ENCODE results near the gene WSCD2.

DNA sequence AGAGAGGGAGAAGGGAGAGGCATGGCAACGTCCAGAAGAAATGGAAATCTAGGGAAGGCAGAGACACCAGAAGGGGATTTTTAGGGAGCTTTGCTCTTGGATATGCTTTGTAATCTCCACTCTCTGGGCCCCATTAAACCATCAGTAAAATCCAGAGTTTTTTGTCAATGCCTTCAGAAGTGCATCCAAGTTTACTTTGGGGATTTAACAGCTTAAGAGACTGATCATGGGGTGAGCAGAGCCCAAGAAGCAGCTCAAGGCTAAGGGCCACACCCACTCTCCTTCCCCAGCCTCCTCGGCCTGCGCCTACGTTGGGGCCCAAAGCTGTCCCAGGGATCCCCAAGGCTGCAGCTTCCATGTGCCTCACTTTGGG lies 37.4 kb upstream of the WSCD2 start:
- TF ChIP-seq POLR2AphosphoS5 (IDR thresholded peaks at IDR 0.05; ENCODE audit: low read depth), result no peak
- TF ChIP-seq, protein P1, sequence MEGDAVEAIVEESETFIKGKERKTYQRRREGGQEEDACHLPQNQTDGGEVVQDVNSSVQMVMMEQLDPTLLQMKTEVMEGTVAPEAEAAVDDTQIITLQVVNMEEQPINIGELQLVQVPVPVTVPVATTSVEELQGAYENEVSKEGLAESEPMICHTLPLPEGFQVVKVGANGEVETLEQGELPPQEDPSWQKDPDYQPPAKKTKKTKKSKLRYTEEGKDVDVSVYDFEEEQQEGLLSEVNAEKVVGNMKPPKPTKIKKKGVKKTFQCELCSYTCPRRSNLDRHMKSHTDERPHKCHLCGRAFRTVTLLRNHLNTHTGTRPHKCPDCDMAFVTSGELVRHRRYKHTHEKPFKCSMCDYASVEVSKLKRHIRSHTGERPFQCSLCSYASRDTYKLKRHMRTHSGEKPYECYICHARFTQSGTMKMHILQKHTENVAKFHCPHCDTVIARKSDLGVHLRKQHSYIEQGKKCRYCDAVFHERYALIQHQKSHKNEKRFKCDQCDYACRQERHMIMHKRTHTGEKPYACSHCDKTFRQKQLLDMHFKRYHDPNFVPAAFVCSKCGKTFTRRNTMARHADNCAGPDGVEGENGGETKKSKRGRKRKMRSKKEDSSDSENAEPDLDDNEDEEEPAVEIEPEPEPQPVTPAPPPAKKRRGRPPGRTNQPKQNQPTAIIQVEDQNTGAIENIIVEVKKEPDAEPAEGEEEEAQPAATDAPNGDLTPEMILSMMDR (IDR thresholded peaks at IDR 0.05; ENCODE audit: insufficient read depth, low read length), result no peak
- TF ChIP-seq, protein P2, sequence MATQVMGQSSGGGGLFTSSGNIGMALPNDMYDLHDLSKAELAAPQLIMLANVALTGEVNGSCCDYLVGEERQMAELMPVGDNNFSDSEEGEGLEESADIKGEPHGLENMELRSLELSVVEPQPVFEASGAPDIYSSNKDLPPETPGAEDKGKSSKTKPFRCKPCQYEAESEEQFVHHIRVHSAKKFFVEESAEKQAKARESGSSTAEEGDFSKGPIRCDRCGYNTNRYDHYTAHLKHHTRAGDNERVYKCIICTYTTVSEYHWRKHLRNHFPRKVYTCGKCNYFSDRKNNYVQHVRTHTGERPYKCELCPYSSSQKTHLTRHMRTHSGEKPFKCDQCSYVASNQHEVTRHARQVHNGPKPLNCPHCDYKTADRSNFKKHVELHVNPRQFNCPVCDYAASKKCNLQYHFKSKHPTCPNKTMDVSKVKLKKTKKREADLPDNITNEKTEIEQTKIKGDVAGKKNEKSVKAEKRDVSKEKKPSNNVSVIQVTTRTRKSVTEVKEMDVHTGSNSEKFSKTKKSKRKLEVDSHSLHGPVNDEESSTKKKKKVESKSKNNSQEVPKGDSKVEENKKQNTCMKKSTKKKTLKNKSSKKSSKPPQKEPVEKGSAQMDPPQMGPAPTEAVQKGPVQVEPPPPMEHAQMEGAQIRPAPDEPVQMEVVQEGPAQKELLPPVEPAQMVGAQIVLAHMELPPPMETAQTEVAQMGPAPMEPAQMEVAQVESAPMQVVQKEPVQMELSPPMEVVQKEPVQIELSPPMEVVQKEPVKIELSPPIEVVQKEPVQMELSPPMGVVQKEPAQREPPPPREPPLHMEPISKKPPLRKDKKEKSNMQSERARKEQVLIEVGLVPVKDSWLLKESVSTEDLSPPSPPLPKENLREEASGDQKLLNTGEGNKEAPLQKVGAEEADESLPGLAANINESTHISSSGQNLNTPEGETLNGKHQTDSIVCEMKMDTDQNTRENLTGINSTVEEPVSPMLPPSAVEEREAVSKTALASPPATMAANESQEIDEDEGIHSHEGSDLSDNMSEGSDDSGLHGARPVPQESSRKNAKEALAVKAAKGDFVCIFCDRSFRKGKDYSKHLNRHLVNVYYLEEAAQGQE (IDR thresholded peaks at IDR 0.05; ENCODE audit: insufficient replicate concordance, low read depth), result no peak

Data from HL-60 (cell line).